Ovary (tissue), 3 donors: ENCODE results near the gene RBBP8.

Experiments used
- CTCF ChIP-seq, 3 donors: fragments of 450-650 bp in 2 of 3; fragments of 200-600 bp in 1 of 3; IDR thresholded peaks; one replicate each; pipeline versions ENCODE4 v1.5.1 to v1.8.0; 2016 to 2022; ENCODE audit warnings: antibody characterized with exemption in 3 of 3, mild to moderate bottlenecking in 1 of 3
- EP300 ChIP-seq: sonication (generic); formaldehyde crosslinking; IDR thresholded peaks from one replicate; pipeline ENCODE4 v1.6.1; 2017; ENCODE audit warnings: antibody characterized with exemption
- POLR2A ChIP-seq: fragments of 450-650 bp; IDR thresholded peaks from one replicate; pipeline ENCODE4 v1.6.1; 2017; ENCODE audit warnings: antibody characterized with exemption, mild to moderate bottlenecking, moderate library complexity
- donor health status: DM: no; HTN: no; CAD: no.

GRCh38 chr18:22946217-22946616 is 13.1 kb downstream of the RBBP8 start:
- no peak for TF ChIP-seq CTCF (IDR thresholded peaks at IDR 0.05)
- TF ChIP-seq POLR2A: no peak
- TF ChIP-seq EP300: no peak
